AG04450 (cell line): Measurements from ENCODE around the gene OR10G4. TPM values are rescaled to one million over a fixed set of nuclear protein-coding genes. Genes with fewer than 3 reads are reported as not detected.

Experiments
- CTCF ChIA-PET: fragments of 300-600, 350-600 bp; formaldehyde crosslinking; extraction: SDS; loops from one replicate; lab custom pipeline; 2022; ENCODE audit warnings: antibody characterized with exemption, inconsistent platforms; lab: Charles Lee
- POLR2A ChIA-PET: fragments of 350-600 bp; formaldehyde crosslinking; extraction: SDS; loops from one replicate; lab custom pipeline; 2021; ENCODE audit warnings: antibody characterized with exemption, inconsistent platforms; lab: Yijun Ruan, JAX
- DNase-seq: peaks from one replicate; pipeline ENCODE4 v3.0.0-alpha.2; 2011; ENCODE audit warnings: low read depth, low spot score
- H3K27ac ChIP-seq: one replicate; pipeline ENCODE4 v1.5.1; 2012; ENCODE audit warnings: low read depth, low read length, control low read depth
- H3K27me3 ChIP-seq: one replicate; pipeline ENCODE4 v1.6.0; 2012; ENCODE audit warnings: low read length; ENCODE audit not compliant: control insufficient read depth, insufficient read depth
- H3K4me3 ChIP-seq: 2 replicates; pipeline ENCODE4 v1.5.1; 2011; ENCODE audit warnings: mild to moderate bottlenecking, low read depth, low read length, control low read depth
- H3K9me3 ChIP-seq: 2 replicates; pipeline ENCODE4 v1.5.1; 2012; ENCODE audit warnings: low read length; ENCODE audit not compliant: control insufficient read depth, insufficient read depth
- polyA plus RNA-seq: library from polyadenylated mRNA; depleted of rRNA; stranded (reverse); fragments of >200 nt; gene quantifications from 2 replicates; pipeline ENCODE4 v1.2.3, GENCODE V29; 2011; rRNA removed
- TF ChIP-seq, protein P1 (sequence below): IDR thresholded peaks from 2 replicates; pipeline ENCODE4 v1.5.1; 2011; ENCODE audit warnings: low read depth, low read length, control low read depth, inconsistent platforms

Gene OR10G4
- polyA plus RNA-seq, 1 experiment: not detected

DNA sequence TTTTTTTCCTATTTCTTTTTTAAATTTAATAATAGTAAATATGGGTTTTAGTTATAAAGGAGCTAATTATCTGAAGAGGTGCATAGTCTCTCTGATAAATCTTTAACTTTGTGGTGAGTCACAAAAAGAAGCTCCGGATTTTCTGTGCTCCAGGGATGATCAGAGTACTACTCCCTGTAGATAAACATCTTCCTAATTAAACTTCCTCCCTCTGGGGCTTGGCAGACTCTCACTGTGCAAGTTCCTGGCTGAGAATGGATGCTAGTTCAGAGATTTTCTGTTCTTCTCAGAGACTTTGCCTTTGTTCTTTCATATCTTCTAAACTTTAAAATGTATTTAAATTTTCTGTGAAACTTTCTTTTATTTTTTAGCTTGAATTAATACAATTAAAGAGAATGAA, 28.5 kb downstream of the OR10G4 start, which contains the start of gene OR10G7:
OR10G7 (minus strand) TSS at position 72 of the 400 bp plus-strand sequence. CDS start 2,324 bp downstream, outside the sequence.
- no peak within 1 kb of the TSS for H3K27ac ChIP-seq
- no peaks in the 10 kb centered on the region for H3K9me3 ChIP-seq
- H3K27me3 ChIP-seq: no peaks in the 10 kb centered on the region
- no peak within 1 kb of the TSS for H3K4me3 ChIP-seq
- TF ChIP-seq, protein P1, sequence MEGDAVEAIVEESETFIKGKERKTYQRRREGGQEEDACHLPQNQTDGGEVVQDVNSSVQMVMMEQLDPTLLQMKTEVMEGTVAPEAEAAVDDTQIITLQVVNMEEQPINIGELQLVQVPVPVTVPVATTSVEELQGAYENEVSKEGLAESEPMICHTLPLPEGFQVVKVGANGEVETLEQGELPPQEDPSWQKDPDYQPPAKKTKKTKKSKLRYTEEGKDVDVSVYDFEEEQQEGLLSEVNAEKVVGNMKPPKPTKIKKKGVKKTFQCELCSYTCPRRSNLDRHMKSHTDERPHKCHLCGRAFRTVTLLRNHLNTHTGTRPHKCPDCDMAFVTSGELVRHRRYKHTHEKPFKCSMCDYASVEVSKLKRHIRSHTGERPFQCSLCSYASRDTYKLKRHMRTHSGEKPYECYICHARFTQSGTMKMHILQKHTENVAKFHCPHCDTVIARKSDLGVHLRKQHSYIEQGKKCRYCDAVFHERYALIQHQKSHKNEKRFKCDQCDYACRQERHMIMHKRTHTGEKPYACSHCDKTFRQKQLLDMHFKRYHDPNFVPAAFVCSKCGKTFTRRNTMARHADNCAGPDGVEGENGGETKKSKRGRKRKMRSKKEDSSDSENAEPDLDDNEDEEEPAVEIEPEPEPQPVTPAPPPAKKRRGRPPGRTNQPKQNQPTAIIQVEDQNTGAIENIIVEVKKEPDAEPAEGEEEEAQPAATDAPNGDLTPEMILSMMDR: no peak
- DNase-seq: no peak
- POLR2A ChIA-PET: no interaction called here
- CTCF ChIA-PET: interaction anchor here (1.3 to 1.4 kb wide), 2 partner anchors 28 to 361 kb away, joined by 3 to 5 read pairs; no protein-coding TSS in a partner anchor

DNA sequence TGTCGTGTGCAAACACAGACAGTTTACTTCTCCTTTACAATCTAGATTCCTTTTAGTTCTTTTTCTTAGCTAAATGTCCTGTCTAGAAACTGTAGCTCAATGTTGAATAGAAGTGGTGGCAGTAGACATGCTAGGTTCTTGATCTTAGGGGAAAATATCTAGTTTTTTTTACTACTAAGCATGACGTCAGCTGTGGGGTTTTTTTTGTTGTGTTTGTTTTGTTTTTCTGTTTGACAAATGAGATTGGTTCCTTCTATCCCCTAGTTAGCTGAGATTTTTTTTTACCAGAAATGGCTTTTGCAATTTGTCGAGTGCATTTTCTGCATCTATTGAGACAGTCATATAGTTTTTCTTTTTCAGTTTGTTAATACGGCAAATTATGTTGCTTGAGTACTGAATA, 30.6 kb downstream of the OR10G4 start:
- TF ChIP-seq, protein P1: no peak
- H3K27ac ChIP-seq: no peak overlapping the region
- H3K9me3 ChIP-seq: no peaks in the 10 kb centered on the region
- ChIA-PET POLR2A (no interaction called here), CTCF (interaction anchor here (0.9 to 1.3 kb wide), 2 partner anchors 26 to 335 kb away, joined by 3 to 4 read pairs; no protein-coding TSS in a partner anchor)
- DNase-seq: no peak
- H3K4me3 ChIP-seq: no peak overlapping the region
- H3K27me3 ChIP-seq: no peaks in the 10 kb centered on the region

DNA sequence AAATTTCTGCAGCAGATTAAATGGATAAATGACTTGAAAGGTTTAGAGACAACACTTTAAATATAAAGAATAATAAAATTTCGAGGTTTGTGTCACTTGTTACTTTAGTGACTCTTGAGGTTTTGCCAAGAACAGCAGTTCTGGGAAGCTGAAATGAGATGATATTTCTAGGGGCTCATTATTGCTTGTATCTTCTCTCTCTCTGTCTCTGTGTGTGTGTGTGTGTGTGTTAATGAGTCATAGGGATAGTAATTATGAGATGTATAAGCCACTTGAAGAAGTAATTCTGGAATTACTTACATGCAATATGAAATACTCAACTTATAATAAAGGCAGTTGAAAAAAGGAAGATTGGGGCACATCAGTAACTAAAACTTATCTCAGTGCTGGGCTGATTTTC, 38.0 kb downstream of the OR10G4 start:
- Histone ChIP-seq H3K4me3 (no peak overlapping the region), H3K27me3 (no peaks in the 10 kb centered on the region), H3K9me3 (no peaks in the 10 kb centered on the region), H3K27ac (no peak overlapping the region)
- ChIA-PET POLR2A (no interaction called here), CTCF (no interaction called here)
- TF ChIP-seq, protein P1: no peak
- no peak for DNase-seq

DNA sequence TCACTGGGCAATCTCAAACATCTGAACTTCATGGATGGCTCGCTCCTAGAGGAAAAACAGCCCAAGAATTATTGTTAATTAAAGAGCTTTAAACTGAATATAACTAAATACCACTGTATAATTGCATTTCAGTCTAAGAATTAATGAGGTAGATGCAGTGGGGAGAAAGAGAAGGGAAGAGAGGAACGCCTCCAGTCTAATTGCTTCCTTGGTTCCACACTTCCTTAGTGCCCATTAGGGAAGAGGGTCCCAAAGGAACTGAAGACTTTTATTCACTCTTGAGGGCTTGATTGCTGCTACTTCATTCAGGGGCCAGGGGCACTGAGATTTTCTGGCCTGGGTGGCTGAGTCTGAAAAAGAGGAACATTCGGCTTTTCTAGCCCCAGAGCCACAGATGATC, 40.2 kb downstream of the OR10G4 start:
- ChIA-PET POLR2A (no interaction called here), CTCF (interaction anchor here (1.4 to 2.5 kb wide), 3 partner anchors 11 to 19 kb away, joined by 3 to 13 read pairs (median 6); no protein-coding TSS in a partner anchor)
- TF ChIP-seq, protein P1: no peak
- H3K4me3 ChIP-seq: no peak overlapping the region
- H3K9me3 ChIP-seq: no peaks in the 10 kb centered on the region
- no peaks in the 10 kb centered on the region for H3K27me3 ChIP-seq
- DNase-seq: no peak
- H3K27ac ChIP-seq: no peak overlapping the region

Other genes starting within 250 kb of the OR10G4 start
- not detected in 2 replicates for gene OR6M1, start 206.6 kb upstream of the OR10G4 start, polyA plus RNA-seq
- gene TMEM225, start 127.3 kb upstream of the OR10G4 start, polyA plus RNA-seq: not detected in 2 replicates
- gene OR8D4, start 110.8 kb upstream of the OR10G4 start, polyA plus RNA-seq: not detected in 2 replicates
- not detected in 2 replicates for gene OR4D5, start 73.4 kb upstream of the OR10G4 start, polyA plus RNA-seq
- not detected in 2 replicates for gene OR6T1, start 69.2 kb upstream of the OR10G4 start, polyA plus RNA-seq
- gene OR10S1, start 35.2 kb upstream of the OR10G4 start, polyA plus RNA-seq: not detected in 2 replicates
- not detected in 2 replicates for gene OR10G6, start 17.8 kb upstream of the OR10G4 start, polyA plus RNA-seq
- not detected in 2 replicates for gene OR10G9, start 10.0 kb downstream of the OR10G4 start, polyA plus RNA-seq
- gene OR10G8, start 13.8 kb downstream of the OR10G4 start, polyA plus RNA-seq: not detected in 2 replicates
- not detected in 2 replicates for gene OR10G7, start 28.3 kb downstream of the OR10G4 start, polyA plus RNA-seq
- 26.9 and 27.9 TPM in 2 replicates for gene VWA5A, start 102.5 kb downstream of the OR10G4 start, polyA plus RNA-seq
- not detected in 2 replicates for gene OR10D3, start 170.3 kb downstream of the OR10G4 start, polyA plus RNA-seq
- not detected in 2 replicates for gene OR8G1, start 228.1 kb downstream of the OR10G4 start, polyA plus RNA-seq
- gene OR8G5, start 243.4 kb downstream of the OR10G4 start, polyA plus RNA-seq: not detected in 2 replicates